GM19397 (cell line): ENCODE data around the gene TPRX1.

Experiments
- ATAC-seq: cut with Tn5 transposase; IDR thresholded peaks from one replicate; pipeline ENCODE4 v1.9.1; 2021; ENCODE audit warnings: mild to moderate bottlenecking, moderate library complexity; ENCODE audit not compliant: unreplicated experiment

The TPRX1 gene

DNA sequence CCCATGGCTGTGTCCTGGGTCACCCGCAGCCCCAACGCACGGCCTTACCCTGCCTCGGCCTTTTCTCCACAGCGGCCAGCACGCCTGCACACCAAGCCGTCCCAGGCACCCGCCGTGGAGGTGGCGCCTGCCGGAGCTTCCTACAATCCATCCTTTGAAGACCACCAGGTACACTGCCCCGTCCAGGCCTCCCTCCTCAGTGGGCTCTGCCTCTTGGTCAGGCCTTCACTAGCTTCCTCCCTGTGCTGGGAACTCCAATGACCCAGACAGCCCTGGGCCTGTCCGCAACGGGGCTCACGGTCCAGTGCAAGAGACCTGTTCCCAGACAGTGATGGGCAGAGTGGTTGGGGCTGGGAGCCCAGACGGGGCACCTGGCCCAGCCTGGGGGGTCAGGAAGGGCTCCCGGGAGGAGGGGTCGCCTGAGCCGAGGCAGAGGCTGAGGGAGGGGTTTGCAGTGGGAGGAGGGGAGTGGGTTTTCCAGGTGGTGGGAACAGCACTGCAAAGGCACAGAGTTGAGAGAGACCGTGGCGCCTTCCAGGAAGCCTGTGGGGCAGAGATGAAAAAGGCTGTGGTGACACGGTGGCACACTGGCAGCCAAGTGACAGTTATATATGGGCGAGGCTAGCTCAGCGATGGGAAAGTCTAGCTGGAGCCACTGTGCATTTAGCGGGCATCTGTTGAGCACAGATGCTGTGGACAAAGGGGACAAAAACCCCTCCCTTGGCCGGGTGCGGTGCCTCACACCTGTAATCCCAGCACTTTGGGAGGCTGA is 51.7 kb downstream of the TPRX1 start:
- no peak for ATAC-seq
